ENCODE data around the gene CNOT6. TPM values are rescaled to one million over a fixed set of nuclear protein-coding genes. Genes with fewer than 3 reads are reported as not detected.
A peak's percentile ranks its signal among the peaks of the same experiment; 100 is the strongest.

CNOT6 gene
- total RNA-seq, 1 donor from 2014 or later: 38.5 TPM

GRCh38 chr5:180470361-180470760 is 23.8 kb upstream of the CNOT6 start:
- H3K9me3 ChIP-seq (ENCODE audit: low read depth): no peaks in the 10 kb centered on the region
- peaks cover 4% of the 10 kb centered on the region for H3K27me3 ChIP-seq
- peaks cover 4% of the 10 kb centered on the region for H3K27me3 Mint-ChIP-seq (ENCODE audit: insufficient read depth, low read depth)
- no peak overlapping the region for H3K4me3 Mint-ChIP-seq
- H3K27ac Mint-ChIP-seq: no peak overlapping the region
- no peak overlapping the region for H3K4me2 ChIP-seq
- H3K27ac ChIP-seq: no peak overlapping the region
- H3K4me1 Mint-ChIP-seq: peaks cover 4% of the 10 kb centered on the region
- H2AFZ ChIP-seq (replicated peaks): no peak overlapping the region
- H3K4me3 ChIP-seq: no peak overlapping the region
- no peaks in the 10 kb centered on the region for H3K36me3 ChIP-seq
- no peaks in the 10 kb centered on the region for H3F3A ChIP-seq (ENCODE audit: low read depth)
- no peaks in the 10 kb centered on the region for H3K9me3 Mint-ChIP-seq
- no peak for DNase-seq (ENCODE audit: low spot score)
- H3K4me1 ChIP-seq: no peaks in the 10 kb centered on the region
- H3K9ac ChIP-seq: no peak overlapping the region
- H4K20me1 ChIP-seq (ENCODE audit: low read depth): no peaks in the 10 kb centered on the region
- H3K36me3 Mint-ChIP-seq: no peaks in the 10 kb centered on the region
- H3K79me2 ChIP-seq (ENCODE audit: low read depth): no peaks in the 10 kb centered on the region
- no peak for TF ChIP-seq EZH2phosphoT487 (IDR thresholded peaks at IDR 0.05)
- no peak for TF ChIP-seq CTCF (IDR thresholded peaks at IDR 0.05)
- TF ChIP-seq EZH2 (IDR thresholded peaks at IDR 0.05): no peak

- TF ChIP-seq CTCF (IDR thresholded peaks at IDR 0.05) (peak; percentile 95), EZH2 (IDR thresholded peaks at IDR 0.05) (no peak)
- Histone ChIP-seq H3K4me2 (no peak overlapping the region), H3K36me3 (no peaks in the 10 kb centered on the region), H3K4me3 (no peak overlapping the region), H3K4me1 (no peaks in the 10 kb centered on the region), H3K79me2 (ENCODE audit: low read depth) (no peaks in the 10 kb centered on the region), H4K20me1 (ENCODE audit: low read depth) (no peaks in the 10 kb centered on the region), H3K9ac (no peak overlapping the region), H3K27ac (no peak overlapping the region), H3F3A (ENCODE audit: low read depth) (no peaks in the 10 kb centered on the region), H3K27me3 (peaks cover 4% of the 10 kb centered on the region), H2AFZ (replicated peaks) (peak overlapping the region; percentile 2), H3K9me3 (ENCODE audit: low read depth) (no peaks in the 10 kb centered on the region)
- no peaks in the 10 kb centered on the region for H3K36me3 Mint-ChIP-seq
- peaks cover 4% of the 10 kb centered on the region for H3K4me1 Mint-ChIP-seq
- no peaks in the 10 kb centered on the region for H3K9me3 Mint-ChIP-seq
- H3K27ac Mint-ChIP-seq: no peak overlapping the region
- no peak overlapping the region for H3K4me3 Mint-ChIP-seq
- peaks cover 3% of the 10 kb centered on the region for H3K27me3 Mint-ChIP-seq (ENCODE audit: insufficient read depth, low read depth)
- peak; percentile 78 for DNase-seq (ENCODE audit: low spot score)
These were observed 23.1 kb upstream of the CNOT6 start for GRCh38 chr5:180470966-180471582.

GRCh38 chr5:180471866-180472265 is 22.3 kb upstream of the CNOT6 start:
- H3K27ac Mint-ChIP-seq: no peak overlapping the region
- peaks cover 3% of the 10 kb centered on the region for H3K27me3 Mint-ChIP-seq (ENCODE audit: insufficient read depth, low read depth)
- Histone ChIP-seq H3K27me3 (peaks cover 4% of the 10 kb centered on the region), H3K27ac (no peak overlapping the region), H3K4me1 (no peaks in the 10 kb centered on the region), H3K79me2 (ENCODE audit: low read depth) (no peaks in the 10 kb centered on the region), H2AFZ (replicated peaks) (no peak overlapping the region), H3K4me3 (no peak overlapping the region), H3F3A (ENCODE audit: low read depth) (no peaks in the 10 kb centered on the region), H3K9ac (no peak overlapping the region), H3K4me2 (no peak overlapping the region), H4K20me1 (ENCODE audit: low read depth) (no peaks in the 10 kb centered on the region), H3K36me3 (no peaks in the 10 kb centered on the region), H3K9me3 (ENCODE audit: low read depth) (no peaks in the 10 kb centered on the region)
- no peaks in the 10 kb centered on the region for H3K36me3 Mint-ChIP-seq
- H3K4me1 Mint-ChIP-seq: peaks cover 4% of the 10 kb centered on the region
- TF ChIP-seq EZH2phosphoT487 (IDR thresholded peaks at IDR 0.05) (no peak), EZH2 (IDR thresholded peaks at IDR 0.05) (no peak), CTCF (IDR thresholded peaks at IDR 0.05) (no peak)
- H3K9me3 Mint-ChIP-seq: no peaks in the 10 kb centered on the region
- no peak for DNase-seq (ENCODE audit: low spot score)
- no peak overlapping the region for H3K4me3 Mint-ChIP-seq
